ENCODE measurements around the gene MEP1B.
"Not testable (repeated sequence)": the region's sequence is repeated elsewhere in the genome, so short reads cannot be mapped to it uniquely, and the experiment has no call there.

MEP1B gene

GRCh38 chr18:32216390-32216789, 26.6 kb downstream of the MEP1B start:
- TF ChIP-seq, protein P1, sequence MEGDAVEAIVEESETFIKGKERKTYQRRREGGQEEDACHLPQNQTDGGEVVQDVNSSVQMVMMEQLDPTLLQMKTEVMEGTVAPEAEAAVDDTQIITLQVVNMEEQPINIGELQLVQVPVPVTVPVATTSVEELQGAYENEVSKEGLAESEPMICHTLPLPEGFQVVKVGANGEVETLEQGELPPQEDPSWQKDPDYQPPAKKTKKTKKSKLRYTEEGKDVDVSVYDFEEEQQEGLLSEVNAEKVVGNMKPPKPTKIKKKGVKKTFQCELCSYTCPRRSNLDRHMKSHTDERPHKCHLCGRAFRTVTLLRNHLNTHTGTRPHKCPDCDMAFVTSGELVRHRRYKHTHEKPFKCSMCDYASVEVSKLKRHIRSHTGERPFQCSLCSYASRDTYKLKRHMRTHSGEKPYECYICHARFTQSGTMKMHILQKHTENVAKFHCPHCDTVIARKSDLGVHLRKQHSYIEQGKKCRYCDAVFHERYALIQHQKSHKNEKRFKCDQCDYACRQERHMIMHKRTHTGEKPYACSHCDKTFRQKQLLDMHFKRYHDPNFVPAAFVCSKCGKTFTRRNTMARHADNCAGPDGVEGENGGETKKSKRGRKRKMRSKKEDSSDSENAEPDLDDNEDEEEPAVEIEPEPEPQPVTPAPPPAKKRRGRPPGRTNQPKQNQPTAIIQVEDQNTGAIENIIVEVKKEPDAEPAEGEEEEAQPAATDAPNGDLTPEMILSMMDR (IDR thresholded peaks at IDR 0.05; ENCODE audit: low read length) = no peak
- TF ChIP-seq EZH2 (IDR thresholded peaks at IDR 0.05; ENCODE audit: borderline replicate concordance, low read length) = no peak
- H3K4me1 ChIP-seq (ENCODE audit: insufficient read depth, low read length, severe bottlenecking) = no peaks in the 10 kb centered on the region
- H4K20me1 ChIP-seq (ENCODE audit: insufficient read depth, low read length) = no peaks in the 10 kb centered on the region
- no peaks in the 10 kb centered on the region for H3F3A ChIP-seq (ENCODE audit: insufficient read depth, low read length)
- no peaks in the 10 kb centered on the region for H3K27me3 ChIP-seq (ENCODE audit: insufficient read depth, low read length)
- H3K4me3 ChIP-seq (ENCODE audit: low read depth, low read length, poor library complexity, severe bottlenecking) = no peak overlapping the region
- H3K9ac ChIP-seq (ENCODE audit: low read length) = no peak overlapping the region
- H3K4me2 ChIP-seq (ENCODE audit: low read length) = no peak overlapping the region
- no peaks in the 10 kb centered on the region for H3K36me3 ChIP-seq (ENCODE audit: insufficient read depth, low read length)
- H3K9me3 ChIP-seq (ENCODE audit: low read length) = no peaks in the 10 kb centered on the region
- no peak overlapping the region for H2AFZ ChIP-seq (ENCODE audit: low read length)
- H3K9me2 ChIP-seq (ENCODE audit: low read depth, low read length) = no peaks in the 10 kb centered on the region
- no peak overlapping the region for H3K27ac ChIP-seq (ENCODE audit: low read depth, low read length, poor library complexity, severe bottlenecking)
- no peaks in the 10 kb centered on the region for H3K79me2 ChIP-seq (ENCODE audit: insufficient read depth, low read length)

- no peaks in the 10 kb centered on the region for H3K9me2 ChIP-seq (ENCODE audit: low read depth, low read length)
- H3K4me3 ChIP-seq (ENCODE audit: low read depth, low read length, poor library complexity, severe bottlenecking) = no peak overlapping the region
- H2AFZ ChIP-seq (ENCODE audit: low read length) = no peak overlapping the region
- no peaks in the 10 kb centered on the region for H3F3A ChIP-seq (ENCODE audit: insufficient read depth, low read length)
- no peaks in the 10 kb centered on the region for H3K36me3 ChIP-seq (ENCODE audit: insufficient read depth, low read length)
- no peaks in the 10 kb centered on the region for H3K27me3 ChIP-seq (ENCODE audit: insufficient read depth, low read length)
- TF ChIP-seq, protein P1 (IDR thresholded peaks at IDR 0.05; ENCODE audit: low read length) = no peak
- TF ChIP-seq EZH2 (IDR thresholded peaks at IDR 0.05; ENCODE audit: borderline replicate concordance, low read length) = no peak
- H3K27ac ChIP-seq (ENCODE audit: low read depth, low read length, poor library complexity, severe bottlenecking) = no peak overlapping the region
- H3K4me1 ChIP-seq (ENCODE audit: insufficient read depth, low read length, severe bottlenecking) = no peaks in the 10 kb centered on the region
- no peaks in the 10 kb centered on the region for H3K9me3 ChIP-seq (ENCODE audit: low read length)
- no peaks in the 10 kb centered on the region for H4K20me1 ChIP-seq (ENCODE audit: insufficient read depth, low read length)
- no peaks in the 10 kb centered on the region for H3K79me2 ChIP-seq (ENCODE audit: insufficient read depth, low read length)
- H3K4me2 ChIP-seq (ENCODE audit: low read length) = no peak overlapping the region
- H3K9ac ChIP-seq (ENCODE audit: low read length) = no peak overlapping the region
Observed at GRCh38 chr18:32219431-32220018, 29.7 kb downstream of the MEP1B start.

- H4K20me1 ChIP-seq (ENCODE audit: insufficient read depth, low read length) = not testable (repeated sequence)
Observed at GRCh38 chr18:32233348-32233747, 43.5 kb downstream of the MEP1B start.

DNA sequence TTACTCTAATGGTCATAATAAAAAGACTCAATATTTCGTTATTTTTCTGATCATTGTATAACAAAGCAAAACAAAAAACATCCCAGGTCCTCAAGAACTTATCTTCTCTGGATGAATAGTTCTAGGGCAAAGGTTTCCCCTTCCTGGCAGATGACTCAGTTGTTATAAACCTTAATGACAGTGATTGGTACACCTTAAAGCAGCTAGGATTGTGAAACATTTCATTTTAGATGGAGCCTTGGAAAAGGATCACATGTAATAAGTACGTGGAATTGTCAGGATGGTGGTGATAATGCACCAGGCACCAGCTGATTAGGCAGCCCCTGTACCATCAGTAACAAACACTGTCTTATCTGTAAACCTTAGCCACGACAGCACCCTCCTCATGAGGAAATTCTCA, 47.2 kb downstream of the MEP1B start:
- H3K9me3 ChIP-seq (ENCODE audit: low read length) = no peaks in the 10 kb centered on the region
- H2AFZ ChIP-seq (ENCODE audit: low read length) = no peak overlapping the region
- no peak overlapping the region for H3K4me3 ChIP-seq (ENCODE audit: low read depth, low read length, poor library complexity, severe bottlenecking)
- no peaks in the 10 kb centered on the region for H3K9me2 ChIP-seq (ENCODE audit: low read depth, low read length)
- no peak overlapping the region for H3K4me2 ChIP-seq (ENCODE audit: low read length)
- H3K36me3 ChIP-seq (ENCODE audit: insufficient read depth, low read length) = no peaks in the 10 kb centered on the region
- H4K20me1 ChIP-seq (ENCODE audit: insufficient read depth, low read length) = no peaks in the 10 kb centered on the region
- H3F3A ChIP-seq (ENCODE audit: insufficient read depth, low read length) = no peaks in the 10 kb centered on the region
- H3K27me3 ChIP-seq (ENCODE audit: insufficient read depth, low read length) = no peaks in the 10 kb centered on the region
- H3K9ac ChIP-seq (ENCODE audit: low read length) = no peak overlapping the region
- no peaks in the 10 kb centered on the region for H3K4me1 ChIP-seq (ENCODE audit: insufficient read depth, low read length, severe bottlenecking)
- TF ChIP-seq, protein P1 (IDR thresholded peaks at IDR 0.05; ENCODE audit: low read length) = no peak
- TF ChIP-seq EZH2 (IDR thresholded peaks at IDR 0.05; ENCODE audit: borderline replicate concordance, low read length) = no peak
- H3K79me2 ChIP-seq (ENCODE audit: insufficient read depth, low read length) = no peaks in the 10 kb centered on the region
- no peak overlapping the region for H3K27ac ChIP-seq (ENCODE audit: low read depth, low read length, poor library complexity, severe bottlenecking)

More at GRCh38 chr18:32233348-32233747, 43.5 kb downstream of the MEP1B start:
- not testable (repeated sequence) for H3K9me2 ChIP-seq (ENCODE audit: low read depth, low read length); H3K9ac ChIP-seq (ENCODE audit: low read length); H3K27me3 ChIP-seq (ENCODE audit: insufficient read depth, low read length); H3K4me1 ChIP-seq (ENCODE audit: insufficient read depth, low read length, severe bottlenecking); H3K27ac ChIP-seq (ENCODE audit: low read depth, low read length, poor library complexity, severe bottlenecking); H3F3A ChIP-seq (ENCODE audit: insufficient read depth, low read length); H3K79me2 ChIP-seq (ENCODE audit: insufficient read depth, low read length); H3K9me3 ChIP-seq (ENCODE audit: low read length); H2AFZ ChIP-seq (ENCODE audit: low read length); H3K4me2 ChIP-seq (ENCODE audit: low read length); H3K4me3 ChIP-seq (ENCODE audit: low read depth, low read length, poor library complexity, severe bottlenecking); H3K36me3 ChIP-seq (ENCODE audit: insufficient read depth, low read length)

All from OCI-LY1 (cell line).